ENCODE data around the gene VPS13A.

DNA sequence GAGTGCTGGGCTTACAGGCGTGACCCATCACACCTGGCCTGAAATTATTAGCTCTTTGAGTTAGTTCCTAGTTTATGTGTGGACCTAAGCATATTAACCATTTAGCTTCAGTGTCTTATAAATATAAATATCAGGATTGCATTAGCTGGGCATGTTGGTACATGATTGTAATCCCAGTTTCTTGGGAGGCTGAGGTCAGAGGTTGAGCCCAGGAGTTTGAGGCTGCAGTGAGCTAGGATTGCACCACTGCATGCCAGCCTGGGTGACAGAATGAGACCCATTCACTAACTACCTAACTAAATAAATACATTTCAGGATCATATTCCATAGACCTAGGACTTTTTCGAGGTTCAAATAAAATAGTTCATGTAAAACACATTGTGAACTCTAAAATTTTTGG lies 129.8 kb downstream of the VPS13A start:
- TF ChIP-seq, protein P1, sequence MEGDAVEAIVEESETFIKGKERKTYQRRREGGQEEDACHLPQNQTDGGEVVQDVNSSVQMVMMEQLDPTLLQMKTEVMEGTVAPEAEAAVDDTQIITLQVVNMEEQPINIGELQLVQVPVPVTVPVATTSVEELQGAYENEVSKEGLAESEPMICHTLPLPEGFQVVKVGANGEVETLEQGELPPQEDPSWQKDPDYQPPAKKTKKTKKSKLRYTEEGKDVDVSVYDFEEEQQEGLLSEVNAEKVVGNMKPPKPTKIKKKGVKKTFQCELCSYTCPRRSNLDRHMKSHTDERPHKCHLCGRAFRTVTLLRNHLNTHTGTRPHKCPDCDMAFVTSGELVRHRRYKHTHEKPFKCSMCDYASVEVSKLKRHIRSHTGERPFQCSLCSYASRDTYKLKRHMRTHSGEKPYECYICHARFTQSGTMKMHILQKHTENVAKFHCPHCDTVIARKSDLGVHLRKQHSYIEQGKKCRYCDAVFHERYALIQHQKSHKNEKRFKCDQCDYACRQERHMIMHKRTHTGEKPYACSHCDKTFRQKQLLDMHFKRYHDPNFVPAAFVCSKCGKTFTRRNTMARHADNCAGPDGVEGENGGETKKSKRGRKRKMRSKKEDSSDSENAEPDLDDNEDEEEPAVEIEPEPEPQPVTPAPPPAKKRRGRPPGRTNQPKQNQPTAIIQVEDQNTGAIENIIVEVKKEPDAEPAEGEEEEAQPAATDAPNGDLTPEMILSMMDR (IDR thresholded peaks at IDR 0.05), result no peak
- TF ChIP-seq POLR2A (IDR thresholded peaks at IDR 0.05), result no peak

Data from adrenal gland (tissue), 5 donors.